ENCODE results near the gene ARHGAP25. TPM values are rescaled to one million over a fixed set of nuclear protein-coding genes. Genes with fewer than 3 reads are reported as not detected.

Gene ARHGAP25
- total RNA-seq, 1 experiment from 2014 or later, result 6.2 TPM

- intact Hi-C loops (cut with micrococcal nuclease; ENCODE audit: unreplicated experiment), result no loop called here
- Histone ChIP-seq H3K27me3 (replicated peaks; ENCODE audit: insufficient read depth, low read depth, low read length, poor library complexity) (no peaks in the 10 kb centered on the region), H3K27ac (ENCODE audit: low read depth, low read length, poor library complexity, severe bottlenecking) (no peak overlapping the region), H3K36me3 (ENCODE audit: insufficient read depth, low read length, poor library complexity, severe bottlenecking) (no peaks in the 10 kb centered on the region), H3K9me3 (ENCODE audit: low read depth, low read length, poor library complexity, severe bottlenecking) (no peaks in the 10 kb centered on the region), H3K4me1 (ENCODE audit: insufficient read depth, low read length, poor library complexity, severe bottlenecking) (no peaks in the 10 kb centered on the region), H3K4me3 (ENCODE audit: low read depth, low read length, poor library complexity, severe bottlenecking) (no peak overlapping the region)
- no peak for DNase-seq (ENCODE audit: low spot score)
- CTCF ChIA-PET, result no interaction called here
- no peak for TF ChIP-seq CTCF (conservative IDR thresholded peaks at IDR 0.05; ENCODE audit: low read depth, low read length)
- no peak for TF ChIP-seq EZH2 (IDR thresholded peaks at IDR 0.05; ENCODE audit: borderline replicate concordance, low read depth, low read length, poor library complexity, severe bottlenecking)
- POLR2A ChIA-PET (ENCODE audit: low non-redundant PET), result no interaction called here
- BruUV-seq (replicated peaks), result no TSS peak
These were observed 84.9 kb downstream of the ARHGAP25 start for GRCh38 chr2:68819556-68819955.

GRCh38 chr2:68822207-68822872 is 87.7 kb downstream of the ARHGAP25 start:
- BruUV-seq (replicated peaks), result no TSS peak
- DNase-seq (ENCODE audit: low spot score), result no peak
- Histone ChIP-seq H3K4me3 (ENCODE audit: low read depth, low read length, poor library complexity, severe bottlenecking) (no peak overlapping the region), H3K36me3 (ENCODE audit: insufficient read depth, low read length, poor library complexity, severe bottlenecking) (no peaks in the 10 kb centered on the region), H3K27ac (ENCODE audit: low read depth, low read length, poor library complexity, severe bottlenecking) (no peak overlapping the region), H3K4me1 (ENCODE audit: insufficient read depth, low read length, poor library complexity, severe bottlenecking) (no peaks in the 10 kb centered on the region), H3K27me3 (replicated peaks; ENCODE audit: insufficient read depth, low read depth, low read length, poor library complexity) (no peaks in the 10 kb centered on the region), H3K9me3 (ENCODE audit: low read depth, low read length, poor library complexity, severe bottlenecking) (no peaks in the 10 kb centered on the region)
- intact Hi-C loops (cut with micrococcal nuclease; ENCODE audit: unreplicated experiment), result no loop called here
- POLR2A ChIA-PET (ENCODE audit: low non-redundant PET), result interaction anchor here (0.7 to 0.8 kb wide), 2 partner anchors 26 to 1339 kb away, joined by 3 read pairs; no protein-coding TSS in a partner anchor
- TF ChIP-seq CTCF (conservative IDR thresholded peaks at IDR 0.05; ENCODE audit: low read depth, low read length) (no peak), EZH2 (IDR thresholded peaks at IDR 0.05; ENCODE audit: borderline replicate concordance, low read depth, low read length, poor library complexity, severe bottlenecking) (no peak)
- CTCF ChIA-PET, result no interaction called here

- ChIA-PET CTCF (no interaction called here), POLR2A (ENCODE audit: low non-redundant PET) (no interaction called here)
- DNase-seq (ENCODE audit: low spot score), result no peak
- H3K9me3 ChIP-seq (ENCODE audit: low read depth, low read length, poor library complexity, severe bottlenecking), result no peaks in the 10 kb centered on the region
- H3K27ac ChIP-seq (ENCODE audit: low read depth, low read length, poor library complexity, severe bottlenecking), result no peak overlapping the region
- BruUV-seq (replicated peaks), result no TSS peak
- no peaks in the 10 kb centered on the region for H3K27me3 ChIP-seq (replicated peaks; ENCODE audit: insufficient read depth, low read depth, low read length, poor library complexity)
- H3K36me3 ChIP-seq (ENCODE audit: insufficient read depth, low read length, poor library complexity, severe bottlenecking), result no peaks in the 10 kb centered on the region
- no peak for TF ChIP-seq EZH2 (IDR thresholded peaks at IDR 0.05; ENCODE audit: borderline replicate concordance, low read depth, low read length, poor library complexity, severe bottlenecking)
- TF ChIP-seq CTCF (conservative IDR thresholded peaks at IDR 0.05; ENCODE audit: low read depth, low read length), result no peak
- H3K4me1 ChIP-seq (ENCODE audit: insufficient read depth, low read length, poor library complexity, severe bottlenecking), result peaks cover 11% of the 10 kb centered on the region
- no peak overlapping the region for H3K4me3 ChIP-seq (ENCODE audit: low read depth, low read length, poor library complexity, severe bottlenecking)
- intact Hi-C loops (cut with micrococcal nuclease; ENCODE audit: unreplicated experiment), result no loop called here
These were observed 90.2 kb downstream of the ARHGAP25 start for GRCh38 chr2:68824831-68825230.

All from A673 (cell line).